ENCODE measurements around the gene TMEM242.

Gene TMEM242

GRCh38 chr6:157287247-157287850, 36.0 kb downstream of the TMEM242 start:
- no peak for DNase-seq

- DNase-seq: no peak
Measured at GRCh38 chr6:157285422-157285779, 37.9 kb downstream of the TMEM242 start.

GRCh38 chr6:157284738-157285421, 38.4 kb downstream of the TMEM242 start:
- no peak for DNase-seq

- no peak for DNase-seq
Measured at GRCh38 chr6:157283900-157284737, 39.2 kb downstream of the TMEM242 start.

GRCh38 chr6:157283330-157283898, 39.9 kb downstream of the TMEM242 start:
- no peak for DNase-seq

GRCh38 chr6:157282284-157282683, 41.0 kb downstream of the TMEM242 start:
- no peak for DNase-seq

- DNase-seq: no peak
Measured at GRCh38 chr6:157281570-157281969, 41.7 kb downstream of the TMEM242 start.

- DNase-seq: no peak
Measured at GRCh38 chr6:157280947-157281346, 42.4 kb downstream of the TMEM242 start.

- DNase-seq: no peak
Measured at GRCh38 chr6:157280157-157280556, 43.2 kb downstream of the TMEM242 start.

- no peak for DNase-seq
Measured at GRCh38 chr6:157278171-157278570, 45.1 kb downstream of the TMEM242 start.

- no peak for DNase-seq
Measured at GRCh38 chr6:157276731-157277130, 46.6 kb downstream of the TMEM242 start.

GRCh38 chr6:157276134-157276532, 47.2 kb downstream of the TMEM242 start:
- DNase-seq: no peak

- peak; percentile 65 for DNase-seq
Measured at GRCh38 chr6:157274471-157275226, 48.7 kb downstream of the TMEM242 start.

GRCh38 chr6:157273756-157274470, 49.4 kb downstream of the TMEM242 start:
- no peak for DNase-seq

- DNase-seq: no peak
Measured at GRCh38 chr6:157272866-157273755, 50.2 kb downstream of the TMEM242 start.

- DNase-seq: no peak
Measured at GRCh38 chr6:157272372-157272771, 50.9 kb downstream of the TMEM242 start.

- DNase-seq: no peak
Measured at GRCh38 chr6:157271911-157272310, 51.4 kb downstream of the TMEM242 start.

GRCh38 chr6:157271441-157271840, 51.9 kb downstream of the TMEM242 start:
- no peak for DNase-seq

GRCh38 chr6:157270916-157271315, 52.4 kb downstream of the TMEM242 start:
- no peak for DNase-seq

GRCh38 chr6:157270308-157270707, 53.0 kb downstream of the TMEM242 start:
- no peak for DNase-seq

GRCh38 chr6:157269261-157269794, 54.0 kb downstream of the TMEM242 start:
- DNase-seq: no peak

Measured in GOT3 (cell line).